Upper lobe of right lung (tissue), 1 donor: ENCODE results near the gene NEDD4L. TPM values are rescaled to one million over a fixed set of nuclear protein-coding genes. Genes with fewer than 3 reads are reported as not detected.

Source experiments
- ATAC-seq: fragments of 200-7000 bp; cut with Tn5 transposase; one replicate; pipeline ENCODE4 v1.9.1; 2020; ENCODE audit warnings: mild to moderate bottlenecking, moderate library complexity
- DNase-seq: peaks from one replicate; pipeline ENCODE4 v3.0.0-alpha.2; 2020
- H3K27ac ChIP-seq: fragments of 200-600 bp; one replicate; pipeline ENCODE4 v1.8.0; 2022
- H3K27me3 ChIP-seq: fragments of 200-600 bp; one replicate; pipeline ENCODE4 v1.8.0; 2022; ENCODE audit warnings: mild to moderate bottlenecking
- H3K36me3 ChIP-seq: fragments of 200-600 bp; one replicate; pipeline ENCODE4 v1.8.0; 2022
- H3K4me1 ChIP-seq: fragments of 200-600 bp; one replicate; pipeline ENCODE4 v1.8.0; 2022
- H3K4me3 ChIP-seq: fragments of 200-600 bp; one replicate; pipeline ENCODE4 v1.8.0; 2022; ENCODE audit warnings: mild to moderate bottlenecking
- H3K9me3 ChIP-seq: fragments of 200-600 bp; one replicate; pipeline ENCODE4 v1.8.0; 2022
- CTCF ChIP-seq: fragments of 200-600 bp; IDR thresholded peaks from one replicate; pipeline ENCODE4 v1.8.0; 2022; ENCODE audit warnings: antibody characterized with exemption
- intact Hi-C: fragments of 100-400 bp; cut with DNase I; formaldehyde crosslinking; loops from one replicate; pipeline ENCODE4 v1.11.0; 2022
- total RNA-seq: library from RNA; stranded (reverse); fragmentation: NEBNext Ultra II Directional; extraction: Animal tissue kit (Norgen Biotek cat#: 25700); gene quantifications from one replicate; pipeline ENCODE4 v1.2.1, GENCODE V29; 2021
- donor health status: DM: no; HTN: yes; CAD: no; lungs with severe emphysema.

Gene NEDD4L
- total RNA-seq, 1 donor from 2014 or later, result 192 TPM

GRCh38 chr18:58418361-58418760, 374.3 kb downstream of the NEDD4L start:
- intact Hi-C loops, result no loop called here
- Histone ChIP-seq H3K27ac (no peak overlapping the region), H3K4me1 (no peaks in the 10 kb centered on the region), H3K4me3 (no peak overlapping the region), H3K9me3 (no peaks in the 10 kb centered on the region), H3K36me3 (no peaks in the 10 kb centered on the region), H3K27me3 (no peaks in the 10 kb centered on the region)
- TF ChIP-seq CTCF, result no peak
- DNase-seq (no peak), ATAC-seq (no peak)

GRCh38 chr18:58419587-58420199, 375.7 kb downstream of the NEDD4L start:
- intact Hi-C loops, result no loop called here
- ATAC-seq, result no peak
- no peaks in the 10 kb centered on the region for H3K9me3 ChIP-seq

GRCh38 chr18:58426611-58427010, 382.6 kb downstream of the NEDD4L start:
- ATAC-seq, result no peak
- Histone ChIP-seq H3K27ac (no peak overlapping the region), H3K4me1 (no peaks in the 10 kb centered on the region), H3K36me3 (no peaks in the 10 kb centered on the region), H3K4me3 (no peak overlapping the region), H3K27me3 (no peaks in the 10 kb centered on the region), H3K9me3 (no peaks in the 10 kb centered on the region)
- intact Hi-C loops, result no loop called here
- TF ChIP-seq CTCF, result no peak
- DNase-seq, result no peak

More at GRCh38 chr18:58419587-58420199, 375.7 kb downstream of the NEDD4L start:
- Histone ChIP-seq H3K4me3 (no peak overlapping the region), H3K27me3 (no peaks in the 10 kb centered on the region), H3K4me1 (no peaks in the 10 kb centered on the region), H3K36me3 (no peaks in the 10 kb centered on the region), H3K27ac (no peak overlapping the region)
- TF ChIP-seq CTCF, result no peak
- DNase-seq, result no peak

- ATAC-seq (no peak), DNase-seq (no peak)
- no peaks in the 10 kb centered on the region for H3K4me1 ChIP-seq
- no peak overlapping the region for H3K27ac ChIP-seq
- no peaks in the 10 kb centered on the region for H3K9me3 ChIP-seq
- H3K4me3 ChIP-seq, result no peak overlapping the region
- TF ChIP-seq CTCF, result no peak
- H3K36me3 ChIP-seq, result no peaks in the 10 kb centered on the region
- H3K27me3 ChIP-seq, result no peaks in the 10 kb centered on the region
- intact Hi-C loops, result no loop called here
These were observed 383.3 kb downstream of the NEDD4L start for GRCh38 chr18:58427321-58427720.

GRCh38 chr18:58429442-58429841, 385.4 kb downstream of the NEDD4L start:
- Histone ChIP-seq H3K9me3 (no peaks in the 10 kb centered on the region), H3K36me3 (no peaks in the 10 kb centered on the region), H3K4me1 (no peaks in the 10 kb centered on the region), H3K4me3 (no peak overlapping the region), H3K27ac (no peak overlapping the region), H3K27me3 (no peaks in the 10 kb centered on the region)
- no peak for DNase-seq
- intact Hi-C loops, result no loop called here
- ATAC-seq, result peak; percentile 53
- TF ChIP-seq CTCF, result no peak

GRCh38 chr18:58431215-58431614, 387.2 kb downstream of the NEDD4L start:
- no peaks in the 10 kb centered on the region for H3K4me1 ChIP-seq
- H3K4me3 ChIP-seq, result no peak overlapping the region
- ATAC-seq, result no peak
- no peaks in the 10 kb centered on the region for H3K27me3 ChIP-seq
- no peak for DNase-seq
- intact Hi-C loops, result no loop called here
- no peak for TF ChIP-seq CTCF
- H3K27ac ChIP-seq, result no peak overlapping the region
- H3K9me3 ChIP-seq, result no peaks in the 10 kb centered on the region
- no peaks in the 10 kb centered on the region for H3K36me3 ChIP-seq
